ENCODE results near the gene ADD1. TPM values are rescaled to one million over a fixed set of nuclear protein-coding genes. Genes with fewer than 3 reads are reported as not detected.

The ADD1 gene
- total and polyA plus RNA-seq, 2 of the 13 experiments (the other 11 are each of a cell fraction or from before 2014, with no cell fraction given): 73.9 to 122 TPM

DNA sequence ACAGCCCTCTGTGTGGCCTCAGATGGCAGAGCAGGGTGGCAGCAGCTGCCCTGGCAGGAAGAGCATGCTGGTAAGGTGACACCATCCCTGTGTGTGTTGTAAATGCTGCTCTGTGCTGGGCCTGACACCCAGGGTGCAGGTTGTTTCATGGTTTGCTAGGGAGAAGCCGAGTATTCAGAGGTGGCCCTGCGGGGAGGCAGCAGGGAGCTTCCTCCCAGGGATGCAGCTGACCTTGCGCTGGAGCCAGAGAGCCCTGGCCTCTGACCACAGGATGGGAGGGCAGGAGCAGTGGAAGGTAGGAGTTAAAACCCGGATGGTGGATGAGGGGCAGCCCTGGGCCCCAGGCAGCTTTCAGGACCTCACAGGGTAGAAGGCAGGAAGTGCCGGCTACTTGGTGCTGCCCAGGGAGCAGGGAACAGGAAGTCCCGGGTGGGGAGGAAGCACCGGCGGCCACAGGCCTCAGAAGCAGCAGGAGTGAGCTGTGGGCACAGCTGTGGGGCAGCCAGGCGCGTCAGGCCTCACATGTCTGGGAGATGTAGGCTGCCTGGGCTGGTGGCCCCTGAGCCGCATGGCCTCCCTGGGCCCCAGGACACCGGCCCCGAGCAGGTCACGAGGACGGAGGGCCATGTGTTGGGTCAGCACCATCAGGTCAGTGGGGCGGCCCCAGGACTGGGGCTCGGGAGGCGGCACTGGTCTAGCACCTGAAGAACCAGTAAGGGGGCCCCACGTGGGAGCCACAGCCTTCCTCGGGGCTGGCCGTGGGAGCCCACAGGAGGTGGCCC, 31.6 kb upstream of the ADD1 start (continued):
- TF ChIP-seq BCL3 (CRISPR knock-in tag; IDR thresholded peaks at IDR 0.05) (no peak), GABPA (IDR thresholded peaks at IDR 0.05; ENCODE audit: low read depth, low read length) (peak; percentile 56), GABPA (CRISPR knock-in tag; IDR thresholded peaks at IDR 0.05; ENCODE audit: low read depth) (peak; percentile 77), ZNF598 (CRISPR knock-in tag; IDR thresholded peaks at IDR 0.05; ENCODE audit: borderline replicate concordance) (no peak), ELF1 (CRISPR knock-in tag; IDR thresholded peaks at IDR 0.05) (peak; percentile 61), PLRG1 (conservative IDR thresholded peaks at IDR 0.05) (no peak), FOSL1 (CRISPR knock-in tag; IDR thresholded peaks at IDR 0.05; ENCODE audit: borderline replicate concordance) (no peak), SSRP1 (CRISPR knock-in tag; IDR thresholded peaks at IDR 0.05) (no peak), ZNF207 (IDR thresholded peaks at IDR 0.05; ENCODE audit: borderline replicate concordance) (no peak), FOXA1 (IDR thresholded peaks at IDR 0.05) (no peak), FOXA1 (CRISPR knock-in tag; IDR thresholded peaks at IDR 0.05) (no peak), ARNT2 (CRISPR knock-in tag; IDR thresholded peaks at IDR 0.05; ENCODE audit: low read depth) (no peak), PHB2 (IDR thresholded peaks at IDR 0.05; ENCODE audit: partially characterized antibody) (no peak), GTF3A (CRISPR knock-in tag; conservative IDR thresholded peaks at IDR 0.05) (no peak), ZFX (CRISPR knock-in tag; IDR thresholded peaks at IDR 0.05; ENCODE audit: low read depth) (peak; percentile 35; the same call in 1 of the 2 replicates), ZEB1 (IDR thresholded peaks at IDR 0.05; ENCODE audit: insufficient replicate concordance, low read depth) (no peak), MEF2D (CRISPR knock-in tag; IDR thresholded peaks at IDR 0.05) (0 out of 2 replicates have a peak, but pooled peaks have one; percentile 20), ZNF713 (CRISPR knock-in tag; IDR thresholded peaks at IDR 0.05) (no peak), ZBTB38 (CRISPR knock-in tag; IDR thresholded peaks at IDR 0.05) (peak; percentile 83), NFE2L2 (IDR thresholded peaks at IDR 0.05; ENCODE audit: low read length) (no peak), SAP130 (CRISPR knock-in tag; IDR thresholded peaks at IDR 0.05; ENCODE audit: low read depth) (peak; percentile 54), RXRB (CRISPR knock-in tag; IDR thresholded peaks at IDR 0.05; ENCODE audit: borderline replicate concordance) (peak; percentile 41; the same call in 1 of the 2 replicates), ZNF678 (CRISPR knock-in tag; IDR thresholded peaks at IDR 0.05) (no peak), SRSF1 (optimal IDR thresholded peaks at IDR 0.05; ENCODE audit: low read depth, low read length) (no peak), ZNF383 (CRISPR knock-in tag; IDR thresholded peaks at IDR 0.05; ENCODE audit: borderline replicate concordance) (no peak), EEA1 (CRISPR knock-in tag; IDR thresholded peaks at IDR 0.05; ENCODE audit: borderline replicate concordance) (no peak), RARA (CRISPR knock-in tag; IDR thresholded peaks at IDR 0.05) (no peak), HNRNPL (IDR thresholded peaks at IDR 0.05; ENCODE audit: low read depth, low read length) (0 out of 2 replicates have a peak, but pooled peaks have one; percentile 34)
- TF ChIP-seq, protein P1, sequence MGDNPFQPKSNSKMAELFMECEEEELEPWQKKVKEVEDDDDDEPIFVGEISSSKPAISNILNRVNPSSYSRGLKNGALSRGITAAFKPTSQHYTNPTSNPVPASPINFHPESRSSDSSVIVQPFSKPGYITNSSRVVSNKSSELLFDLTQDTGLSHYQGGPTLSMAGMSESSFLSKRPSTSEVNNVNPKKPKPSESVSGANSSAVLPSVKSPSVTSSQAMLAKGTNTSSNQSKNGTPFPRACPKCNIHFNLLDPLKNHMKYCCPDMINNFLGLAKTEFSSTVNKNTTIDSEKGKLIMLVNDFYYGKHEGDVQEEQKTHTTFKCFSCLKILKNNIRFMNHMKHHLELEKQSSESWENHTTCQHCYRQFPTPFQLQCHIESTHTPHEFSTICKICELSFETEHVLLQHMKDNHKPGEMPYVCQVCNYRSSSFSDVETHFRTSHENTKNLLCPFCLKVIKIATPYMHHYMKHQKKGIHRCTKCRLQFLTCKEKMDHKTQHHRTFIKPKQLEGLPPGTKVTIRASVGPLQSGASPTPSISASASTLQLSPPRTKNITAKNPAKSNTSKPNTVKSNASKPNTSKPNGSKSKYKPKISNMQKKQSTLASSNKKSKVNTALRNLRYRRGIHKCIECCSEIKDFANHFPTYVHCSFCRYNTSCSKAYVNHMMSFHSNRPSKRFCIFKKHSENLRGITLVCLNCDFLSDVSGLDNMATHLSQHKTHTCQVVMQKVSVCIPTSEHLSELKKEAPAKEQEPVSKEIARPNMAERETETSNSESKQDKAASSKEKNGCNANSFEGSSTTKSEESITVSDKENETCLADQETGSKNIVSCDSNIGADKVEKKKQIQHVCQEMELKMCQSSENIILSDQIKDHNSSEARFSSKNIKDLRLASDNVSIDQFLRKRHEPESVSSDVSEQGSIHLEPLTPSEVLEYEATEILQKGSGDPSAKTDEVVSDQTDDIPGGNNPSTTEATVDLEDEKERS (CRISPR knock-in tag; IDR thresholded peaks at IDR 0.05): no peak
